ENCODE results near the gene PDE8B. TPM values are rescaled to one million over a fixed set of nuclear protein-coding genes. Genes with fewer than 3 reads are reported as not detected.

PDE8B gene
- total and polyA plus RNA-seq, 9 donors: 0.73 to 26.7 (median 6.4) TPM

DNA sequence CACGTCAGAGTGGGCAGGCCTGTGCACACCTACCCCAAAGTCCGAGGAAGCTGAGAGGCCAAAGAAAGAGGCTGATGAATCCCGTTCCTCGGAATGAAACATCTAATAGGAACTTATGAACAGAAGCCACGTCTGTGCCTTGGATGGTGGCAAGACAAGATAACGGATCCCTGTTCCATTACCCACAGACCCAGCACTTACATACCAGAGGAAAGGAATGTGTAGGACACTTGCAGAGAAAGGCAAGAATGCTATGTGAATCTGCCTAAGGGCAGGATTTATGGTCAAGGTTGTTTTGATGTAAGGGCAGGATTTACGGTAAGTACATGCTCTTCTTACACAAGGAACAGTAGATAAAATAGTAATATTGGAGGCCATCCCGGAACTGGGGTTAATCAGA, 188.4 kb downstream of the PDE8B start:
- WGBS, 3 donors: 55 to 61% (median 57%) methylated on average over 8 of the region's 8 CpGs
- Histone ChIP-seq H3K27ac (no peak overlapping the region), H3K4me3 (no peak overlapping the region), H3K27me3 (no peaks in the 10 kb centered on the region), H3K9me3 (no peaks in the 10 kb centered on the region), H3K4me1 (ENCODE audit: insufficient read depth) (no peaks in the 10 kb centered on the region), H3K36me3 (no peaks in the 10 kb centered on the region)
- no peak for TF ChIP-seq POLR2A (IDR thresholded peaks at IDR 0.05)
- TF ChIP-seq EP300 (IDR thresholded peaks at IDR 0.05): no peak
- no peak for TF ChIP-seq CTCF (IDR thresholded peaks at IDR 0.05)
- intact Hi-C loops (cut with DNase I): no loop called here
- DNase-seq: no peak

- H3K4me3 ChIP-seq: no peak overlapping the region
- H3K9me3 ChIP-seq: no peaks in the 10 kb centered on the region
- no peaks in the 10 kb centered on the region for H3K27me3 ChIP-seq
- no peaks in the 10 kb centered on the region for H3K36me3 ChIP-seq
- no peak overlapping the region for H3K27ac ChIP-seq
- TF ChIP-seq EP300 (IDR thresholded peaks at IDR 0.05) (no peak), POLR2A (IDR thresholded peaks at IDR 0.05) (no peak), CTCF (IDR thresholded peaks at IDR 0.05) (no peak)
- DNase-seq: no peak
- 90 to 96% (median 91%) methylated on average over 1 of the region's 1 CpG for WGBS, 3 donors
- no peaks in the 10 kb centered on the region for H3K4me1 ChIP-seq (ENCODE audit: insufficient read depth)
- intact Hi-C loops (cut with DNase I): no loop called here
These were observed 190.2 kb downstream of the PDE8B start for GRCh38 chr5:77400645-77401044.

DNA sequence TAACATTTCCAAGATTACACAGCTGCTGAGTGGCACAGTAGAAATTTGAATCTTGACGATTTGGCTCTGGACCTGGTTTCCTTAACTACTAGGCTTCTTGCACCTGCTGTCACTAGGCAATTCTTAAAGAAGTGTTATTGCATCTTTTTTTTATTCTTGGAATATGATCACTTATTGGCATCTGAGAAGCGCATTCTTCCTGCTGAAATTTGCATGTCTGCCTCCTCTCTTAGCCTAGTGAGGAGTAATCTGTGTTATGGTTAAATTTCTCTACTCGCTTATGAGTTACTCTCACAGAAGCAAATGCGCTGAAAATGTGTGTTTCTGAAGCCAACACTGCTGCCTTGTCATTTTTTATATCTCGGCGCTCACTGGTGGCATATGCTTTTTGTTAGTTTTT, 192.3 kb downstream of the PDE8B start:
- no peaks in the 10 kb centered on the region for H3K9me3 ChIP-seq
- no peak overlapping the region for H3K27ac ChIP-seq
- H3K4me1 ChIP-seq (ENCODE audit: insufficient read depth): no peaks in the 10 kb centered on the region
- 53 to 69% (median 63%) methylated on average over 6 of the region's 6 CpGs for WGBS, 3 donors
- DNase-seq: no peak
- H3K27me3 ChIP-seq: no peaks in the 10 kb centered on the region
- TF ChIP-seq POLR2A (IDR thresholded peaks at IDR 0.05): no peak
- TF ChIP-seq CTCF (IDR thresholded peaks at IDR 0.05): no peak
- TF ChIP-seq EP300 (IDR thresholded peaks at IDR 0.05): no peak
- H3K4me3 ChIP-seq: no peak overlapping the region
- no peaks in the 10 kb centered on the region for H3K36me3 ChIP-seq
- intact Hi-C loops (cut with DNase I): no loop called here

DNA sequence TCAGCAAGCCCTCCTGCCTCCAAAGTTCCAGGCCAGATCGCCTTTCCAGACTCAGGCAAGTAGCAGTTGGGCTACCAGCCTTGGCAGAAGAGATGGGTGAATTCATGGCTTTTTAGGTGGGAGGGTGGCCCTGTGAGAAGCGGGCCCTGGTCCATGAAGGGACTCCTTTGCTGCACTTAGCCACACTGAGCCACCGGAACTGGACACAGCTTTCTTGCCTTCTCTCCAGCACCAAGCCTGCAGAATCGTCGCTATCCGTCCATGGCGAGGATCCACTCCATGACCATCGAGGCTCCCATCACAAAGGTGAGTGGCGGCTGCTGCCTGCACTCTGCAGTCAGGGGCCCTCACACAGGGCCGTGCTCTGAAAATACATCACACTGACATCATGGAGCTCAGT, 196.7 kb downstream of the PDE8B start:
- Histone ChIP-seq H3K9me3 (no peaks in the 10 kb centered on the region), H3K27me3 (no peaks in the 10 kb centered on the region), H3K36me3 (no peaks in the 10 kb centered on the region), H3K4me3 (no peak overlapping the region), H3K27ac (no peak overlapping the region), H3K4me1 (ENCODE audit: insufficient read depth) (no peaks in the 10 kb centered on the region)
- DNase-seq: no peak
- no peak for TF ChIP-seq CTCF (IDR thresholded peaks at IDR 0.05)
- no peak for TF ChIP-seq POLR2A (IDR thresholded peaks at IDR 0.05)
- no peak for TF ChIP-seq EP300 (IDR thresholded peaks at IDR 0.05)
- intact Hi-C loops (cut with DNase I): no loop called here
- WGBS, 3 donors: 94 to 95% (median 94%) methylated on average over 10 of the region's 10 CpGs

Data from ovary (tissue), 9 donors.